GM12875 (cell line): ENCODE data around the gene BBOF1.
"Not testable (repeated sequence)": the region's sequence is repeated elsewhere in the genome, so short reads cannot be mapped to it uniquely, and the experiment has no call there.

Source experiments
- H3K4me3 ChIP-seq: one replicate; pipeline ENCODE4 v1.5.1; 2011; ENCODE audit warnings: low read depth, low read length, control low read depth
- TF ChIP-seq, protein P1 (sequence below): IDR thresholded peaks from 2 replicates; pipeline ENCODE4 v1.5.1; 2011; ENCODE audit warnings: low read depth, mild to moderate bottlenecking, control low read depth, inconsistent platforms, low read length, moderate library complexity, borderline replicate concordance; ENCODE audit not compliant: insufficient read depth

The BBOF1 gene

DNA sequence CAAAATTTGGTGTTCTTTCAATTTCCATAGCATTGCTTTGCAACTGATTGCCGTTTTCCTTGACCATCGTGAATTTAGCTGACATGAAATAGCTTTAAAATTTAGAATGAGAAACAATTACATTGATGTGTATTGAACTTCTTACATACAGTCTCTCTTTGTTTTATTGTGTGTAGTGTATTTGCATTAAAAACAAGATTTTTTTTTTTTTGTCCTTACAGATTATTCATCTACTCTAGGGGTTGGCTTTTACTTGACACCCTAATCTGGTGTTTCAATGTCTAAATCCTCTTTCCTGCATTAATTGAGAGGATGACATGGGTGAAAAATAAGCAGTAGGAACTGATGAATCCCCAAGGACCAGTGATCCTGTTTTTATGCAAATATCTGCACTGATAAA lies 86.2 kb downstream of the BBOF1 start:
- TF ChIP-seq, protein P1, sequence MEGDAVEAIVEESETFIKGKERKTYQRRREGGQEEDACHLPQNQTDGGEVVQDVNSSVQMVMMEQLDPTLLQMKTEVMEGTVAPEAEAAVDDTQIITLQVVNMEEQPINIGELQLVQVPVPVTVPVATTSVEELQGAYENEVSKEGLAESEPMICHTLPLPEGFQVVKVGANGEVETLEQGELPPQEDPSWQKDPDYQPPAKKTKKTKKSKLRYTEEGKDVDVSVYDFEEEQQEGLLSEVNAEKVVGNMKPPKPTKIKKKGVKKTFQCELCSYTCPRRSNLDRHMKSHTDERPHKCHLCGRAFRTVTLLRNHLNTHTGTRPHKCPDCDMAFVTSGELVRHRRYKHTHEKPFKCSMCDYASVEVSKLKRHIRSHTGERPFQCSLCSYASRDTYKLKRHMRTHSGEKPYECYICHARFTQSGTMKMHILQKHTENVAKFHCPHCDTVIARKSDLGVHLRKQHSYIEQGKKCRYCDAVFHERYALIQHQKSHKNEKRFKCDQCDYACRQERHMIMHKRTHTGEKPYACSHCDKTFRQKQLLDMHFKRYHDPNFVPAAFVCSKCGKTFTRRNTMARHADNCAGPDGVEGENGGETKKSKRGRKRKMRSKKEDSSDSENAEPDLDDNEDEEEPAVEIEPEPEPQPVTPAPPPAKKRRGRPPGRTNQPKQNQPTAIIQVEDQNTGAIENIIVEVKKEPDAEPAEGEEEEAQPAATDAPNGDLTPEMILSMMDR = no peak

GRCh38 chr14:74109369-74109768 lies 90.2 kb downstream of the BBOF1 start:
- TF ChIP-seq, protein P1 = no peak
- H3K4me3 ChIP-seq = no peak overlapping the region

More for the DNA sequence above, 86.2 kb downstream of the BBOF1 start:
- H3K4me3 ChIP-seq = no peak overlapping the region

GRCh38 chr14:74111395-74112216 lies 92.5 kb downstream of the BBOF1 start:
- TF ChIP-seq, protein P1 = peak; percentile 36; the same call in 1 of the 2 replicates
- not testable (repeated sequence) for H3K4me3 ChIP-seq
